Measurements from ENCODE around the gene ATP6V0C.

GRCh38 chr16:2484898-2485508 is 28.7 kb upstream of the ATP6V0C start:
- TF ChIP-seq, protein P1, sequence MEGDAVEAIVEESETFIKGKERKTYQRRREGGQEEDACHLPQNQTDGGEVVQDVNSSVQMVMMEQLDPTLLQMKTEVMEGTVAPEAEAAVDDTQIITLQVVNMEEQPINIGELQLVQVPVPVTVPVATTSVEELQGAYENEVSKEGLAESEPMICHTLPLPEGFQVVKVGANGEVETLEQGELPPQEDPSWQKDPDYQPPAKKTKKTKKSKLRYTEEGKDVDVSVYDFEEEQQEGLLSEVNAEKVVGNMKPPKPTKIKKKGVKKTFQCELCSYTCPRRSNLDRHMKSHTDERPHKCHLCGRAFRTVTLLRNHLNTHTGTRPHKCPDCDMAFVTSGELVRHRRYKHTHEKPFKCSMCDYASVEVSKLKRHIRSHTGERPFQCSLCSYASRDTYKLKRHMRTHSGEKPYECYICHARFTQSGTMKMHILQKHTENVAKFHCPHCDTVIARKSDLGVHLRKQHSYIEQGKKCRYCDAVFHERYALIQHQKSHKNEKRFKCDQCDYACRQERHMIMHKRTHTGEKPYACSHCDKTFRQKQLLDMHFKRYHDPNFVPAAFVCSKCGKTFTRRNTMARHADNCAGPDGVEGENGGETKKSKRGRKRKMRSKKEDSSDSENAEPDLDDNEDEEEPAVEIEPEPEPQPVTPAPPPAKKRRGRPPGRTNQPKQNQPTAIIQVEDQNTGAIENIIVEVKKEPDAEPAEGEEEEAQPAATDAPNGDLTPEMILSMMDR (IDR thresholded peaks at IDR 0.05) = no peak
- TF ChIP-seq ZBTB21 (CRISPR knock-in tag; IDR thresholded peaks at IDR 0.05; ENCODE audit: borderline replicate concordance) (no peak), JUN (CRISPR knock-in tag; IDR thresholded peaks at IDR 0.05) (no peak), NR1H2 (CRISPR knock-in tag; IDR thresholded peaks at IDR 0.05) (no peak), ZNF512 (CRISPR knock-in tag; IDR thresholded peaks at IDR 0.05; ENCODE audit: borderline replicate concordance) (no peak), ELF4 (CRISPR knock-in tag; IDR thresholded peaks at IDR 0.05; ENCODE audit: low read depth) (no peak), MYBL2 (CRISPR knock-in tag; IDR thresholded peaks at IDR 0.05) (no peak), ARID4B (CRISPR knock-in tag; IDR thresholded peaks at IDR 0.05; ENCODE audit: borderline replicate concordance) (no peak), ZNF423 (CRISPR knock-in tag; IDR thresholded peaks at IDR 0.05) (no peak), NFE2L1 (CRISPR knock-in tag; IDR thresholded peaks at IDR 0.05) (no peak), E2F4 (CRISPR knock-in tag; IDR thresholded peaks at IDR 0.05; ENCODE audit: borderline replicate concordance, low read depth) (no peak), NFYB (CRISPR knock-in tag; conservative IDR thresholded peaks at IDR 0.05; ENCODE audit: low read depth) (no peak)
- TF ChIP-seq, protein P2, sequence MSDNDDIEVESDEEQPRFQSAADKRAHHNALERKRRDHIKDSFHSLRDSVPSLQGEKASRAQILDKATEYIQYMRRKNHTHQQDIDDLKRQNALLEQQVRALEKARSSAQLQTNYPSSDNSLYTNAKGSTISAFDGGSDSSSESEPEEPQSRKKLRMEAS (CRISPR knock-in tag; IDR thresholded peaks at IDR 0.05) = no peak
- TF ChIP-seq, protein P3, sequence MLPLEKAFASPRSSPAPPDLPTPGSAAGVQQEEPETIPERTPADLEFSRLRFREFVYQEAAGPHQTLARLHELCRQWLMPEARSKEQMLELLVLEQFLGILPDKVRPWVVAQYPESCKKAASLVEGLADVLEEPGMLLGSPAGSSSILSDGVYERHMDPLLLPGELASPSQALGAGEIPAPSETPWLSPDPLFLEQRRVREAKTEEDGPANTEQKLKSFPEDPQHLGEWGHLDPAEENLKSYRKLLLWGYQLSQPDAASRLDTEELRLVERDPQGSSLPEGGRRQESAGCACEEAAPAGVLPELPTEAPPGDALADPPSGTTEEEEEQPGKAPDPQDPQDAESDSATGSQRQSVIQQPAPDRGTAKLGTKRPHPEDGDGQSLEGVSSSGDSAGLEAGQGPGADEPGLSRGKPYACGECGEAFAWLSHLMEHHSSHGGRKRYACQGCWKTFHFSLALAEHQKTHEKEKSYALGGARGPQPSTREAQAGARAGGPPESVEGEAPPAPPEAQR (CRISPR knock-in tag; IDR thresholded peaks at IDR 0.05) = no peak
